ENCODE results near the gene CLIP1.
A peak's percentile ranks its signal among the peaks of the same experiment; 100 is the strongest.

Gene CLIP1

DNA sequence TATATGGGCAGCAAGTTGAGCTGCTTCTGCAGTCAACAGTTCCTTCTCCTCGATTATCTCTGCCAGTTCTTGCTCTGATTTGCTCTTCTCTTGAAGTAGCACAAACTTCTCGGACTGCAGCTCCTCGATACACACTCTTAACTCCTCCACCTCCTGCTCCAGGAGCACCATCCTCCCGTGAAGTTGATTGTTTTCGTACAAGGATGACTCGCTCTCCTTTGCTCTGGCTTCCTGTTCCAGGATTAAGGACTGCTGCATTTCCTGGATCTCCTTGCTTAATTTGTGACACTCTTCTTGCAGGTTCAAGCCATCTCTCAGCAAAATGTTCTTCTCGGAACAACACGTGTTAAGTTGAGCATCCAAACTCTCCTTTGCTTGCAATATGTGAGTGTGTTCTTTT lies 100.0 kb downstream of the CLIP1 start:
- DNase-seq (ENCODE audit: insufficient read length, low spot score) (no peak), FAIRE-seq (no peak)

- no peak for DNase-seq (ENCODE audit: insufficient read length, low spot score)
- no peak for FAIRE-seq
These were observed 103.6 kb downstream of the CLIP1 start for GRCh38 chr12:122318607-122319605.

DNA sequence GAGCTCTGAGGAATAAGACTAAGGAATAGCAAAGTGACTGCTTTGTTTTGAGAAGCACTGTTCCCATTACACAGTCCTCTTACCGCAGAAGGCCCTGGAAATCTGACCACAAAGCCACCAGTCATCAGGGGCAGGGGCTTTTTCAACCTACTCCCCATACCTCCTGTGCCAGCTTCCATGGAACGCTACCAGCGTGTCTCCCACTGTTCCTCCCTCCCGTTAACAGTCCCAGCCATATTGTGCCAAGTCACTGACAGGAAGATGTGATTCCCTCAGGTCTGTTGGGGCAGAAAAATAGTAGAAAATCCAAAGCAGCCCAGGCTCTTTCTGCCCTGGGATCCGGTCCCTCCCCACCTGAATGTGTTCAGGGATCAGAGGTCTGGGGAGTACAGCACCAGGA lies 109.5 kb downstream of the CLIP1 start:
- FAIRE-seq (no peak), DNase-seq (ENCODE audit: insufficient read length, low spot score) (no peak)

DNA sequence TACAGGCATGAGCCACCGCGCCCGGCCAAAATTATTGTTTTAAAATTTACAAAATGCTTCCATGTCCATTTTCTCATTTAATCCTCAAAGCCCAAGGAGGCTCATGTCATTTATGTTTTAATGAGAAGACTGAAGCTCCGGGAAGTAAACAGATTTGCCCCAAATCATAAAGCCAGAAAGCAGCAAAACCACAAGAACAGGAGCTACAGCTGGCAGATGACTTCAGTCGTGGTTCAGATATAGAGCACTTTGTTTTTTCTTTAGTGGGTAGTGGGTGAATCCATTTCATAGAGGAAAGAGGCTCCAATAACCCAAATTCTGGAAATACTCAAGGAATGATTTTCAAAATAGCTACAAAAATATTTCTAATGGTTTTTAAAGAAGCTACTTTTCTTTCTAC lies 110.8 kb downstream of the CLIP1 start:
- no peak for FAIRE-seq
- no peak for DNase-seq (ENCODE audit: insufficient read length, low spot score)

- FAIRE-seq (no peak), DNase-seq (ENCODE audit: insufficient read length, low spot score) (no peak)
These were observed 111.7 kb downstream of the CLIP1 start for GRCh38 chr12:122310626-122311333.

DNA sequence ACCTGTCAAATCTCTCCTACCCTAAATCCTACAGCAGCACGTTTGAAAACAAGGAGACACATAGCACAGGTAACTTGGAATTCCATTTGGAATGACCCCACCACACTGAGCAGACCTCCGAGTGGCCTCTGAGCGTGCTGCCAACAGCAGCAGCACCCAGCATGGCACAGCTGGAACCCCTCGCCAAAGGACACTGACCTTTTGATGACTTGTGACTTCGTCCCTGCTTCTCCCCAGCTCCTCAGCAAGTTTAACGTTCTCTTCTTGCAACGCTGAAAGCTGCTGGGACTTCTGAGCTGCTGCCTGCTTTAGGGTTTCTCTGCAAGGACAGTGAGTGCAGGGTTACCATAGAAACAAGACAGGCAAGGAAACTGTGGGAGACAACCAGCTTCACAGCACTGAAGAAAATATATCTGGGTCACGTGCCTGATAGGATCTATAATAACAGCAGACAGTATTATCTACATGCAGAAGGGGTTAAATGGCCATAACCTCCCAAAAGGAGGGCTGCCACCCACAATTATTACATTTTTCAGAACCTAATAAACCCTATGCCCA lies 112.8 kb downstream of the CLIP1 start:
- DNase-seq (ENCODE audit: insufficient read length, low spot score) (no peak), FAIRE-seq (no peak)

GRCh38 chr12:122308811-122309210 lies 113.7 kb downstream of the CLIP1 start:
- FAIRE-seq (no peak), DNase-seq (ENCODE audit: insufficient read length, low spot score) (no peak)

DNA sequence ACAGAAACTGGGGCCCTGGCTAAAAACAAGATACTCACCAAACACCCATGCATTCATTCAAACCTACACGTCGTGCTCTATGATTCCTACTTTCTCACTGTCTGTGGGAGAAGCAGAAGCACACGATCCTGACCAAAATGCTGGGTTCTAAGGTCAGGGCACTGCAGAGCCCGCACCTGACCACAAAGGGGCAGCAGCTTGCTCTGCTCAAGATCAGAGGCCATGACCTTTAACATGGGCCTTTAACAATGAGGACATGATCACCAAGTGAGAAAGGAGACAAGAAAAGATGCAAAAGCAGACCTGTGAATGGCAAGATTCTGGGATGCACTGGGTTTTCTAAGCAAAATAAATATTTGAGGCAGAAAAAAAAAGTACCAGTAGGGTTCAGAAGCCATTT lies 116.1 kb downstream of the CLIP1 start:
- FAIRE-seq (no peak), DNase-seq (ENCODE audit: insufficient read length, low spot score) (no peak)

GRCh38 chr12:122304924-122305323 lies 117.5 kb downstream of the CLIP1 start:
- FAIRE-seq (no peak), DNase-seq (ENCODE audit: insufficient read length, low spot score) (no peak)

DNA sequence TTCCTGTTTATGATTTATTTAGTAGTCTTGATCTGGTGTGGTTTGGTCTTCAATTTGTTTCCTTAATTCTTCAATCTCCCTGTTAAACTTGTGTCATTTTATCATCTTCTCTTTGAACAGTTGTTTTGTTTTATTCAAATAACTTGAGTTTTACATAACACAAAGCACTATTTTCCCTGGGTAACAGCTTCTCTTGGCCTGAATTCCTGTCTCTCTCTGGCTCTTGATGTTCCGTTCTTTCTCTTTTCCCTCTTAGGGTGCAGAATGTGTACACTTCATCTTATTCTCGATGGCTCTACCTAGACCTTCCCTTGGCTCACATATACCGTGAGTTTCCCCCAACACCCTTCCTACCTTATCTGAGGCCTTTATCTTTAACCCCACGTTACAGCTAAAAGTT lies 119.4 kb downstream of the CLIP1 start:
- DNase-seq (ENCODE audit: insufficient read length, low spot score) (no peak), FAIRE-seq (no peak)

DNA sequence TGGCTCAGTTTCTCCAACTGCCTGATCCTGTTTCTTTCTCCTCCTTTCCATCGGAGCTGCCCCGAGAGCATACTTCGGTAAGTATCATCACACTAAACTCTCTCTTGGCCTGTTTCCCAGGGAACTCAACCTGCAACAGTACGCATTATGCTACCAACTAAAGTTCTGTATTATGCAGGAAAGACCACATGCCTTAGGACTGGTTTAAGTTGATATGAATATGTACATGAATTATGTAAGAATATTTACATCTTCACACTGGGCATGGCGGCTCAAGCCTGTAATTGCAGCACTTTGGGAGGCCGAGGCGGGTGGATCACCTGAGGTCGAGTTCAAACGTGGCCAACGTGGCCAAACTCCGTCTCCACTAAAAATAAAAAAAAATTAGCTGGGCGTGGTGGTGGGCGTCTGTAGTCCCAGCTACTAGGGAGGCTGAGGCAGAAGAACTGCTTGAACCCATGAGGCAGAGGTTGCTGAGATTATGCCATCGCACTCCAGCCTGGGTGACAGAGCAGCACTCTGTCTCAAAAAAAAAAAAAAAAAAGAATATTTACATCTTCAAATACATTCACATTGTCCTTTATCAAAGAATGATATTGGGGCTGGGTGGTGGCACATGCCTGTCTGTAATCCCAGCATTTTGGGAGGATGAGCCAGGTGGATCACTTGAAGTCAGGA lies 124.3 kb downstream of the CLIP1 start:
- FAIRE-seq (no peak), DNase-seq (ENCODE audit: insufficient read length, low spot score) (no peak)

GRCh38 chr12:122297494-122297893 lies 125.0 kb downstream of the CLIP1 start:
- FAIRE-seq (no peak), DNase-seq (ENCODE audit: insufficient read length, low spot score) (no peak)

DNA sequence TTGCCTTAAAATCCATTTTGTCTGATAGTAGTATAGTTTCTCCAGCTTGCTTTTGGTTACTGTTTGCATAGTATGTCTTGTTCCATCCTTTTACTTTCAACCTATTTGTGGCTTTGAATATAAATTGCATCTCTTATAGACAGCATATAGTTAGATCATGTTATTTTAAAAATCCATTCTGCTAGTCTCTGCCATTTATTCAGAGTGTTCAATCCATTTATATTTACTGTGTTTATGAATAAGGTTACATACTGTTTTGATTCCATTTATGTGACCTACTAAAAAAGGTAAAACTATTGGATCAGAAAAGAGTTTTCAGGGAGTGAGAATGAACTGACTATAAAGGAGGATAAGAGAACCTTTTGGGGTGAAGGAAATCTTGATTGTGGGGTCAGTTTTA lies 126.6 kb downstream of the CLIP1 start:
- DNase-seq (ENCODE audit: insufficient read length, low spot score) (no peak), FAIRE-seq (no peak)

- FAIRE-seq (no peak), DNase-seq (ENCODE audit: insufficient read length, low spot score) (peak; percentile 19)
These were observed 129.4 kb downstream of the CLIP1 start for GRCh38 chr12:122293081-122293480.

GRCh38 chr12:122291431-122291830 lies 131.0 kb downstream of the CLIP1 start:
- no peak for FAIRE-seq

GRCh38 chr12:122283680-122284079 lies 138.8 kb downstream of the CLIP1 start:
- FAIRE-seq, result no peak
- no peak for DNase-seq (ENCODE audit: insufficient read length, low spot score)

More at GRCh38 chr12:122291431-122291830, 131.0 kb downstream of the CLIP1 start:
- no peak for DNase-seq (ENCODE audit: insufficient read length, low spot score)

DNA sequence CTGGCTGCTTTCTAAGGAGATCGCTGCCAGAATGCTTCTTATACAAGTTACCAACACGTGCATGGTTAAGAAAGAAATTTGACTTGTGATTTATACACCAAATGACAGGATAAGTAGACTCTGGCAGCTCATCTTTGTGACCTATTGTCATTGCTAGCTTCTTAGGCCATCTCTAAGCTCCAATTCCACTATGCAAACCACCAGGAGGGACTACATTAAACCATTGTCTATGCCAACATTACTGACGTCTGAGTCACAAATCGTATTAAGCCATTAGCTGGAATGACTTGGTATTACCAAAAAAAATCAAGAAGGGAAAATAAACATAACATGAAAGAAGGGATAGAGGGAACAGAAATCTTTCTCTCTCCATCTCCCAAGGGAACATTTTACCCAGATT lies 140.4 kb downstream of the CLIP1 start:
- DNase-seq (ENCODE audit: insufficient read length, low spot score) (no peak), FAIRE-seq (no peak)

DNA sequence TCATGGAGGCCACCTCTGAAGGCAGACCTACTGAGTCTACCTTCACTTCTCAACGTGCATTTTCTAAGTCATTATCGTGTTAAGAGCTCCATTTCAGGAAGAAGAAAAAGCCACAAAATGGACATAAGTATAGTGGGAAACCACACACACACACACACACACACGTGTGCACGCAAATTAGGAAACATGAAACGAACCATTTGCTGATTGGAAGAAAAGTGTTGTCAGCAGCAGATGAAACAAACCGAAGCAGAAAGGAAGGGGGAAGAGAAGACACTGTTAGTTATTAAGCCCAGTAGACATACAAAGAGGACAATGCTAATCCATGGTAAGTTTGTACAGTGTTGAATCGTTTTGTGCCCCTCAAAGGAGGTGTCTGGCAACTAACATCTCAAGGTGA lies 146.2 kb downstream of the CLIP1 start:
- no peak for DNase-seq (ENCODE audit: insufficient read length, low spot score)
- no peak for FAIRE-seq

GRCh38 chr12:122275459-122275858 lies 147.0 kb downstream of the CLIP1 start:
- FAIRE-seq (no peak), DNase-seq (ENCODE audit: insufficient read length, low spot score) (no peak)

DNA sequence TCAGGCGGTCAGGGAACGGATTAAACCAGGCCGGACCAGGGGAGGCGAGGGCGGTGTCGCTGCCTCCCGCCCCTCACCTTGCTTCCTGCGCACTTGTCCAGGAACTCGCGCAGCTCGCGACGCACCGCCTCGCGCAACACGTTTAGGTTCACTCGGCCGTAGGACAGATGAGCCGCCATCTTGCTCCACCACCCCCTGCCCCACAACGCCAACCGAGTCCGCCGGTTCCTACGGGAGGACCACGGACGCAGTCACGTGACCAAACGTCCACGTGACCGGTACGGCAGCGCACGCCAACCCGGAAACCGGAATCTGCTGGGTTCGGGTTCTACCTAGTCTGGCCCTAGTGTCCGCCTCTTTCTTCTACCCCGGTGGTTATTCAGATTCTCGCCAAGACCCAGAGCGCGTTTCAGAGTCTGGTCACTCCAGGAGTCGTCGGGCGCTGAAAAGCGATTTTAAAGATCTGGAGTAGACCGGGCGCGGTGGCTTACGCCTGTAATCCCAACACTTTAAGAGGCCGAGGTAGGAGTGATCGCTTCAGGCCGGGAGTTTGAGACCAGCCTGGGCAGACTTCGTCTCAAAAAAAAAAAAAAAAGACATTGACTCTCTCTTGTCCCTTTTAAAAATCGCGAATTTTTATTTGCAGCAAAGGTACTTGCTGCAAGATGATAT lies 156.1 kb downstream of the CLIP1 start, which contains the start of gene VPS33A:
VPS33A (minus strand) TSS at position 265 of the 672 bp plus-strand sequence; CDS start at position 179, 86 bp downstream.
- DNase-seq (ENCODE audit: insufficient read length, low spot score) (peak; percentile 89), FAIRE-seq (peak; percentile 95)
